Left hindlimb (tissue), 1 donor: ENCODE measurements around the gene PGLYRP3.
A peak's percentile ranks its signal among the peaks of the same experiment; 100 is the strongest.

Source experiments
- DNase-seq: peaks from one replicate; pipeline ENCODE4 v3.0.0-alpha.2; 2018

Gene PGLYRP3, protein sequence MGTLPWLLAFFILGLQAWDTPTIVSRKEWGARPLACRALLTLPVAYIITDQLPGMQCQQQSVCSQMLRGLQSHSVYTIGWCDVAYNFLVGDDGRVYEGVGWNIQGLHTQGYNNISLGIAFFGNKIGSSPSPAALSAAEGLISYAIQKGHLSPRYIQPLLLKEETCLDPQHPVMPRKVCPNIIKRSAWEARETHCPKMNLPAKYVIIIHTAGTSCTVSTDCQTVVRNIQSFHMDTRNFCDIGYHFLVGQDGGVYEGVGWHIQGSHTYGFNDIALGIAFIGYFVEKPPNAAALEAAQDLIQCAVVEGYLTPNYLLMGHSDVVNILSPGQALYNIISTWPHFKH

DNA sequence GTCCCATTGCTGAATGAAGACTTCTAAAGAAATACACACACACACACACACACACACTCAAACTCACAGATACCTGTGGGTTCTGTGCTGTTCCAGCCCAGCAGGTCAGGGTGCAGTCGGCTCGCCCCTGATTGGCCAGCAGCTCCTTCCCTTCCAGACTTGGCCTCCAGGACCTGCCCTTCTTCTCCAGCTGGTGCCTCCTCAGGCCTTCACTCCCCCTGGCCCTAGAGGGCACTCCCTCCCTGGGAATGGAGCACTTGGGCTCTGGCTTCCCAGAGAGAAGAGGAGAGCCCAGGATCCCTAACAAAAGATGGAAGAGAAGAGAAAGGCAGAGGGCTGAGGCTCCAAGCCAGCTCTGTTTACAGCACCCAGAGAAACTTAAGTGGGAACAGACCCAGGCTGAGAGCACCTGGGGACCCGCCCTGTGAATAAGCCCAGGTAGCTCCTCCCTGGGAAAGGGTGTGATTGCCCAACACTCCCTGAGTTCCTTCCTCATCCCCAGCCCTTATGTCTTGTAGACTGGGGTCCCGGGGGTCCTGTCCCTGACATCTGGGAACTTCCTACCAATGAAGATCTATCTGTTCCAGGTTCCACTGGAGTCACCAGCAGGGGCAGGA, at the start of gene PGLYRP3:
PGLYRP3 (minus strand) TSS at position 383 of the 617 bp plus-strand sequence. CDS start 2,287 bp downstream, outside the sequence.
- no peak for DNase-seq

DNA sequence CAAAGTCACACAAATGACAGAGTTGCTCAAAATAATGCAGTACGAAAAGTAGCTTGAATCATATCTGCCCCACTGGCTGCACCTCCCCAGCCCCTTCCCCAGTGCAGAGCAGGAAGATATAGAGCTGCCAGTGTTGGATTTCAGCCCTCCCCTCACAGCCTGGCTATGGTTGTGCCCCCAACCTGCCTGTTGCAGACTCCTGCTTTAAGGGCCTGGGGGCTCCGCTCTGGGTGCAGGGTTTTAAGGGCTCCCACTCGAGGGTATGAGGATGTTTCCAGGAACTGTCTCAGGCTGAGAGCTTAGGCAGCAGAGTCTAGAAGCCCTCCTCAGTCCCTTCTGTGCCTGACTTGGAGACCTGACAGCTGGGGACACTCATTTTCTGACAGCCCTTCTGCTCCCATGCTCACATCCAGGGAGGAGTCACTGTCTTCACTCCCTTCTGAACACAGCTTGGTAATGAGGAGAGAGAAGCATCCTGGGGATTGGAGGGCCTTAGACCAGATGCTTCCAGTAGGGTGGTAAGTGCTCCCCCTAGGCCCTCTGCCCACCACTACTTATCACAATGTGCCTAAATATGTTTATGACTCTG, 49.5 kb upstream of the PGLYRP3 start:
- no peak for DNase-seq

DNA sequence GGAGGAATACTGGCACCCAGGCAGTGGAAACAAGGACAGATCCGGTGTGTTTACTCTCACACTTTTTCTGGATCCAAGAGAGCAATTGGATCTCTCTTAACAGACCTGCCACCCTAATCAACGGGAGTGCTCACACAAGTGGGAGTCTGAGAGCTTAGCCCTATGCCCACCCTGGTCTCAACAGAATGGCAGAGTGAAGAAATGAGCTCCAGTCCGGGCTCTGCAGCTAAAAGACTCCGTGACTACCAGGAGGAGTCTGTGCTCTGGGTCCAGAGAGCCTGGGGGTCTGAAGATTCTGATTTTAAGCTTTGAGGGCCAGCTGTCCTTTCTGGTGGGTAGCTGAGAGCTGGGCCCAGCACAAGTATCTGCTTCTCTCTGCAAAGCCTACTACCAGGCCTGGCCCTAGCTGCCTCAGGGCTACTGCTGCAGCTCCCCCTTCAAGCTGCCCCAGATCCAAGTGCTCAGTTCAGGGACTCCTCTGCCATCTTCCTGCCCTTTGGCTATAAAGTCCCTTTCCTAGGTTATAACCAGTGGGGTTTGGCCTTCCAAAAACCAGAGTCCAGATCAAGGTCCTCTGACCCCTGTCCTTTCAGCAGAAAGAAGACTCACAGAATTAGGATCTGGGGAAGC, 48.8 kb upstream of the PGLYRP3 start:
- DNase-seq: no peak

DNA sequence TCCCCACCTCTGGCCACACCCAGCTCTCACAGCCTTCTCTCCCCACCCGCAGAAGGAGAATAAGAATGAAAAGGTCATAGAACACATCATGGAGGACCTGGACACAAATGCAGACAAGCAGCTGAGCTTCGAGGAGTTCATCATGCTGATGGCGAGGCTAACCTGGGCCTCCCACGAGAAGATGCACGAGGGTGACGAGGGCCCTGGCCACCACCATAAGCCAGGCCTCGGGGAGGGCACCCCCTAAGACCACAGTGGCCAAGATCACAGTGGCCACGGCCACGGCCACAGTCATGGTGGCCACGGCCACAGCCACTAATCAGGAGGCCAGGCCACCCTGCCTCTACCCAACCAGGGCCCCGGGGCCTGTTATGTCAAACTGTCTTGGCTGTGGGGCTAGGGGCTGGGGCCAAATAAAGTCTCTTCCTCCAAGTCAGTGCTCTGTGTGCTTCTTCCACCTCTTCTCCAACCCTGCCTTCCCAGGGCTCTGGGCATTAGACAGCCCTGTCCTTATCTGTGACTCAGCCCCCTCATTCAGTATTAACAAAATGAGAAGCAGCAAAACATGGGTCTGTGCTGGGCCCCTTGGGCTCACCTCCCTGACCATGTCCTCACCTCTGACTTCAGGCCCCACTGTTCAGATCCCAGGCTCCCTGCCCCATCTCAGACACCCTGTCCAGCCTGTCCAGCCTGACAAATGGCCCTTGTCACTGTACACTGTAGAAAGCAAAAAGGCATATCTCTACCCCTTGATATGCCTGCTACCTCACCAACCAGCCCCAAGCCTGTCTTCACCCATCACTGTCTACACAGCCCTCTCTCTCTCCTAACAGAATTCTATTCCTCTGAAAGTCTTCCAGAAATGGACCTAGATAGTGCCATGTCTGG, 48.1 kb upstream of the PGLYRP3 start:
- no peak for DNase-seq

DNA sequence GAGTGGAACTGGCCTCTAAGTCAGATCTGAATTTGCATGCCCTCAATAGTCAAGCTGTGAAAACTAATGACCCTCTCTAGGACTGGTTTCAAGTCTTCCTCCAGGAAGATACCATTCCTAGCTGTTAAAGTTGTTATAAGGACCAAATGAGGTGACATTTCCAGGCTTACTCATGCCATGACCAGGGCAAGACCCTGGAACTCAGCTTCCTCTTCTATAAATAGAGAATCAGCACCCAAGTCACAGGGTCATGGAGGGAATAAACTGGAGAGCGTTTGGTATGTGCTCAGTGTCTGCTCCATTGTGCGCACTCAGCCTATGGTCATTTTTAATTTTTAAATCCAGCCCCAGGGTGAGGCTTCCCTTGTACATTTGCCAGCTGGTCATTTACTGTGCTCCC, 47.4 kb upstream of the PGLYRP3 start:
- DNase-seq: no peak

DNA sequence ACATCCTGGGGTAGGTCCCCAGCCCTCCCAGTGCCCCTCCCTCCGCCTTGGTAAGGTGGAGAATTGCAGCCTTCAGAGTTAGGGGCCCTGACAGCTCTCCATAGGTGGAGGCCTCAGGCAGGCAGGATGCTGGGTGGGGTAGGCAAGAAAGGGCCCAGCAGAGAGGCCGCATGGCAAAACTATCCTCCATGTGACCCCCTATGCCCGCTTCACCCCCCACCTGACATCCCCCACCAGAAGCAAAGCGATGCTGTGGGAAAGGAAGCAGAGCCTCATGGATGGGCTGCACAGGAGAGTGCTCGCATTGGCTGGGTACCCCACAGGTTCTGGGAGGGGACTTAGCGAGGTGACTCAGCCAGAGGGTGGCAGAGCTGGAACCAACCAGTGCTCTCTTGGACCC, 46.5 kb upstream of the PGLYRP3 start:
- no peak for DNase-seq

DNA sequence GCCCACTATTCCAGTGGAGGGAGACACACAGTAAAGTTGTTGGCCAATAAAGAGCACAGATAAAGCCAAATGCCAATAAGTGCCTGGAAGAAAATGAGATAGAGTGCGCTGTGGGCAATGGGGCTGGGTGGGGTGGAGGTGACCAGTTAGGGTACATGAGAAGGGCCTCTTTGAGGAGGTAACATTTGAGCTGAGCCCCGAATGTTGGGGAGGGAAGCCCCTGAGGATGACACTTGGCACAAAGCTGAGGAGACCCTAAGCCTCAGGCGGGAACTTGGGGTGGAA, 45.9 kb upstream of the PGLYRP3 start:
- no peak for DNase-seq

DNA sequence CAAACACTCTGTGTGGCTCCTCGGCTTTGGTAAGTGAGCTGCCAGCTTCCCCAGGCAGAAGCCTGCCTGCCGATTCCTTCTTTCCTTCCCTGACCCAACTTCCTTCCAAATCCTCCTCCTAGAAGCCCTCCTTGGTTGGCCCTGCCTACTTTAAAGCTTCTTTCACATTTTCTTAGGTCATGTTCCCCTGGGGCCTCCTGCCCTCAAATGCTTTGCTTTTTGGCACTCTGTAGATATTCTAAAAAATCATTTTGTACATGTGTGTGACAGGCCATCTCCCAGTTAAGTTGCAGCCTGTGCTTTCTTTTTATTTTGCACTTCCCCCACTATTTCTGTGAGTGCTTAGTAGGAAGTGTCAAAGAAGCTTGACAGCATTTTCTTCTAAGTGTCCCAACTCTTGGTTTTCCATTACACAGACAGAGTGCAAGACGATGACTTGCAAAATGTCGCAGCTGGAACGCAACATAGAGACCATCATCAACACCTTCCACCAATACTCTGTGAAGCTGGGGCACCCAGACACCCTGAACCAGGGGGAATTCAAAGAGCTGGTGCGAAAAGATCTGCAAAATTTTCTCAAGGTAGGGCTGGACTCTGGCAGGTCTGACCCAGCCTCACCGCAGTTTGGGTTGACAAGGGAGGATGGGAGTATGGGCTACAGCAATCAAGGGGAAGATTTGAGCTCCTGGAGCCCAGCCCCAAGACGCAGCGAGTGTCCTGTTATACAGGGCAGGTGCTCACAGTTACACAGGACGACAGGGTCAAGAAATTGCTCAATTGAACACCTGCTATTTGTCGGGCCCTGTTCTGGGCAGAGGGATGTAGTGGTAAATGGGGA, 45.3 kb upstream of the PGLYRP3 start, which contains the start of gene S100A9:
S100A9 (plus strand) TSS at position 2 of the 838 bp plus-strand sequence; CDS start at position 432, 430 bp downstream.
- DNase-seq: no peak

DNA sequence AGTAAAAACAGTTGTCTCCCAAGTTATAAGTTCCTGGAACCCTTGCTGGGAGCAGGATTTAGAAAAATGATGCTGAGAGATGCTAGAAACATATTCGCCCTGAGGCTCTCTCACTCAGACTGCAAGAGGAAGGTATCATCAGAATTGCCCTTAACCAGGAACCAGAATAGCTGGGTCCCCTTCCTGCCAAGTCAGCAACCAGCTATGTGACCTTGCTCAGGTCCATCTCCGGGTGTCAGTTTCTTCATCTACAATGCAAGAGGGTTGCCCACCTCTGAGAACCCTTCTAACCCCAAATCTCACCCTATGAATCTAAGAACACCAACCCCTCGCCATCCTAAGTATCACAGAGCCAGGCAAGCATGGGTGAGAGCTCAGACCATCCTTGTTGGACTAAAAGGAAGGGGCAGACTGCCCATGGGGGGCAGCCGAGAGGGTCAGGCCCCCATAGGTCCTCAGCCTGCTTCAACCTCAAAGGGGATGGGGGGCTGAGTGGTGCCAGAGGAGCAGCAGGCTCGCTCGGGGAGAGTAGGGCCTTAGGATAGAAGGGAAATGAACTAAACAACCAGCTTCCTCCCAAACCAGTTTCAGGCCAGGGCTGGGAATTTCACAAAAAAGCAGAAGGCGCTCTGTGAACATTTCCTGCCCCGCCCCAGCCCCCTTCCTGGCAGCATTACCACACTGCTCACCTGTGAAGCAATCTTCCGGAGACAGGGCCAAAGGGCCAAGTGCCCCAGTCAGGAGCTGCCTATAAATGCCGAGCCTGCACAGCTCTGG, 44.5 kb upstream of the PGLYRP3 start:
- DNase-seq: no peak

DNA sequence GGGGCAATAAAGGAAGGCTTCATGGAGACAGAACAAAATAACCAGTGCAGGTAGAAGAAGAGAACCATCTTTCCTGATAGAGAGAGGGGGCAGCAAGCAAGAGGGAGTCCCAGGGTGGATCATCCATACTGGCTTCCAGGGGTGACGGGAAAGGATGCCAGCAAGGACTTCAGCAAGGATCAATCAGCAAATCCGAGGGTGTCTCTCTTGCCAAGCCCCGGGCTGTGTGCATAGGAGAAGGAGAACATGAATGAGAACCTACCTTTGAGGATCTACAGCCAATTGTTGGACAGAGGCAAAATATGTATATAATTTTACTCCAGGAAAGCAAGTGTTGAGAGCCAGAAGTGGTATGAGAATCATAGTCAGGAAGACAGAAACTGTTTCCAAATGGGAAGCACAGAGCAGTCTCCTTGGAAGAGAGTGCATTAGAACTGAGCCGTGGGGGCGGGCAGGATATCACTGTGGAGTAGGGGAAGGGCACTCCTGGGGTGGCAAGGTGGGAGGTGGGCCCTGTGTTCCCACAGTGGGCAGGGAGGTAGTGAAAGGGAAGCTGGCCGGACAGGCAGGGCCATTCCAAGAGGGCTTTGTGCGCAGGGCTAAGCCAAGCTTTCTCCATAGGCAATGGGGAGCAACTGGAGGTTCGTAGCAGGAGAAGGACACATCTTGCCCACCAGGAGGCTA, 43.8 kb upstream of the PGLYRP3 start:
- DNase-seq: no peak

DNA sequence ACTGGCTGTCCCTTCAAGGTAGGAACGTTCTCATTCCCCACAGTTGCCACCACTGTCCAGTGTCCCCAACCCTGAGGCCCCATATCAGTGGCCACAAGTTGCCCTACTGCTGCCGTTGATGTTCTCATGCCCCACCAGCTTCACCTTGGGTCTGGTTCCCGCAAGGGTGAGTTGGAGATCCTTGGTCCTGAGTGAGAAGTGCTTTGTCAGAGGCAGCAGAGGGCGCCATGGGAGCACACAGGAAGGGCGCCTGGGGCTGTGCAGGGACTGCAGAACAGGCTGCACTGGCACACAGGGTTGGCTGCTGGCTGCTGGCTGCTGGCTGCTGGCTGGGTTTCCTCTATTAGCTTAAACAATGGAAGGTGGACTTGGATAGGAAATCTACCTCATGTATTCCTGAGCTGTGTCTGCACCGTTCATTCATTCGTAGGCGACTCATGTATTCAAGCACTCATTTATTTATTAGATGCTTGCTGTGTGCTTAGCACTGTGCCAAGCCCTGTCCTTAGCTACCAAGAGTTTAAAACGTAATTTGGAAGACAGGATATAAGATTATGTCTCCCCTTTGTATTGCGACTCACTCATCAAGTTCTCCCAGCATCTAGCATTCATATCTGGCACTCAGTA, 42.8 kb upstream of the PGLYRP3 start:
- no peak for DNase-seq

DNA sequence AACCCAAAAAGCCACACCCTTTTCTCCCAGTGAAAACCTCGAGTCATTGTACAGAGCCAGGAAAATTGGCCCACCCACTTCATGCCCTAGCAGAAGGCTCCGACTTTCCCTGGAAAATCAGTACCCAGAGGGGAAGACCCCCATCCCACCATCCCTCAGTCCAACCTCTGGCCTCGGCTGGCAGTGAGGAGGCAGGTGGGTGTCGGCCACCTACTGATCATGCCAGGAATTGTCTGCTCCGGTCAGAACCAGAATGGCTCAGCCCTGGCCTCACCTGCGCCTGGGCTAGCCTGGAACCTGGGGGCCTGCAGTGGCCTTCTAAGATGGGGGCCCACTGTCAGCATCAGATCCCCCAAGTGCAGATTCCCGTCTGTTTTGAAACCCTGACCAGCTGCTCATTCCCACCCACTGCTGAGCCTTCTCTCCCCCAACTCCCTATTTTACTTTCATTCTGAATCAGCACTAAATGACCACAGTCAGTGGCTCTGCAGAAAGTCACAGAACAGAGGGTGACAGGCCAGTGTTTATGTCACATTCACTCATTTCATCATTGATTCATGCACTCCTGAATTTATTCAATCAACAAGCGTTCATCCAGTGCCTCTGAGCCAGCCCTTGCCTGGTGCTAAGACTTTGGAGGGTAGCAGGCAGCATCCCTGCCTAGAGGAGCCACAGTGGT, 41.9 kb upstream of the PGLYRP3 start:
- no peak for DNase-seq

DNA sequence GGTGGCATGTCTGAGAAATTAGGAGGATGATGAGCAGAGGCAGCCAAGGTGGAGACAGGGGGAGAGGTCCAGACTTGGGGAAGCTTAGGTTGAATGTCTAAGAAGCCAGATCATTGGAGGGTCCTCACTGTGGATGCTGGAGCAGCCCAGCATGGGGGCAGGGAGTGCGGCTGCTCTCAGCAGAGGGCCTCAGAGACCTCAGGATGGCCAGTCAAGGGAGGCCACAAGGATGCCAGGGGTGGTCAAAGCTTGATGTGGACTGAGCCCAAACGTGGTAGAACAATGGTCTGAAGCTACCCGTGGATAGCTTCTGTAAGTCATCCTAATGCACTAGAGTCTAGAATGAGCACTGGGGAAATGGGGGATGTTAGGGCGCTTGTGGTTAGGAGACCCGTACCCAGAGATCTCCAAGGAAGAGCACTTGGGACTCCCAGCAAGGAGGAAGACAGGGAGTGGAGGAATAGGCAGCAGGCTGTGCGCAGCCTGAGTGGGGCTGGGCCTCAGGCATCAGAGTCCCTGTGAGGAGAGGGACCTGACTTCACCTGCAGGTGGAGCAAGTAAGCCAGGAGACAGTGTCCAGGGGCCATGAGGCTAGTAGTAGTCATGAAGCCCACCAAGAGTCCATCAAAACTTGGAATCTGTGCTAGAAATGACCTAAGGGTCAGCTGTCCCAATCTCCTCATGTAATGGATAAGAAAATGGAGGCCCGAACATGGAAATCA, 40.6 kb upstream of the PGLYRP3 start:
- DNase-seq: no peak

DNA sequence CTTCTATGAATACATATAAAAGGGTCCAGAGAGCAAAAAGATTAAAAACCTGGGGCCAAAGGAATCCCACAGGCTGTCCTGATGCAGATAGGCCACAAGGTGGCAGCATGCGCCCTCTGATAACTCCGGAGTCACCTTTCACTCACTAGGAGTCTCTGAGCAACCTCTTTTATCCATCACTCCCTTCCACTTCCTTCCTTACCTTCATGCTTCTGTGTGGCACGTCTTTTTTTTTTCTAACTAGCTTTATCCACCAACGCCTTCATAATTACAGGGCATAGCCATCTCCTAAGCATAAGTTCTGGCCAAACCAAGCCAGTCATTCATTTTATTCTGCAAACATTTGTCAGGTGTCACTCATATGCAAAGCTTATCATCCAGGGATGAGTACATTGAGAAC, 39.8 kb upstream of the PGLYRP3 start:
- DNase-seq: peak; percentile 53

DNA sequence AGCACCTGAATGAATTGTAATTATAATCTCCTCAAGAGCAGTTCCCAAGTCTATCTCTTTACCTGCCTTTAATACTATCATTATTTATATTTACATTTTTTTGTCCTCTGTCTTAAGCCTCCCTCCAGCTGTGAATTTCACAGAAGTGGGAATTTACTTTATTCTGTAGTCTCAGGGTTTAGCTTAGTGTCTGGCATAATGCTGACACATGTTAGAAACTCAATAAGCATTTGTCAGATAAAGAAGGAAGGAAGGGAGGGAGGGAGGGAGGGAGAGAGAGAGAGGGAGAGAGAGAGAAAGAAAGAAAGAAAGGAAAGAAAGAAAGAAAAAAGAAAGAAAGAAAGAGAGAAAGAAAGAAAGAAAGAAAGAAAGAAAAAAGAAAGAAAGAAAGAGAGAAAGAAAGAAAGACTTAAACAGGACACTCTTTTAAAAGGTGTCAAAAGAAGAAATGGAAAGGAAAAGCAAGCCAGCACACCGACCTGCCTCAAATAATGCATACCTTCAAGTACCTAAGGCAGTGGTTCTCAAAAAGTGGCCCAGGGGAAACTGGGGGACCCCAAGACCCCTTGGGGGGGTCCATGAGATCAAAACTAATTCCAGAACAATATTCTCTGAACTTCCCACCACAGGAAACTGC, 37.7 kb upstream of the PGLYRP3 start:
- no peak for DNase-seq

DNA sequence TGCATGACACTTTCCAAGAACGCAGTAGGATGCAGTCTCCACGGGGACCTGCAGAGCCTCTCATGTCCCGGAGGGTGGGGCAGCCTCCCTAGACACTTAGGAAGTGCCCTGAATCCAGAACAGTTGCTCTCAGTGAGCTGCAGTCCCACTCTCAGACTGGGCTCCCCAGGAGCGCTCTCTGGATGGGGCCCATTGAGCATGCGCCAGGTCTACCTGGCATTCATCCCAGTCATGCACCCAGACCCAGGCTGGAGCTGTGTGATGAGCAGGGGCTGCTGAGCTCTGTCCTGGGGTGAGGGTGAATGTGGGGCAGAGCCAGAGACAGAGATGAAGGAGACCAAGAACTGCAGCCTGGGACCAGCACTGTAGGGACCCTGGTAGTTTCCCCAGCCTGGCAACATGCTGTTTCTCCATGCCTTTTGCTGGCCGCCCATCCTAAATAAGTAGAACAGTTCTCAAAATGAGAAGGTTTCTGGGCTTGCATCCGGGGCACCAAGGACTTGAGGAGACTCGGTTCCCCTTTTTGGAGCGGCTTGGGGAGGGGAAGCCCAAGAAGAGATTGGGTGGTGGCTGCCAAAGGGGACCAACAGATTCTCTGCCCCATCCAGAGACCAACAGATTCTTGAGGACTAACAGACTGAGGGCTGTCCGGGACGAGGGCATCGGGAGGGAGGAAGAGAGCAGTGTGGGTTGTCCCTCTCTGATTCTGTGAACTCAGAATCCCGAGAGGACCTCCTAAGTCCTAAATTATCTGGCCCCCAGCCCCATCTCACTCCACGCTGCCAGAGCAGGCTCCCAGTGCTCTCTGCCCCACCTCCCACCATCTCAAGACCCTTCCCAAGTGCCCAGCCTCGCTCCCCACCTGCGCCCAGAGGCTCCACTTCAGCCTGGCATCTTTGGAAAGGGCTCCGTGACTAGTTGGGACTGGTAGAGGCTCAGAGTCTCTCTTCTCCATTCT, 36.9 kb upstream of the PGLYRP3 start:
- DNase-seq: no peak
